NCI-H1417 (cell line): ENCODE measurements around the gene DIABLO.
"Not testable (repeated sequence)": the region's sequence is repeated elsewhere in the genome, so short reads cannot be mapped to it uniquely, and the experiment has no call there.

Experiments used
- DNase-seq, 3 experiments: peaks; one replicate each; lab custom pipeline; 2025; lab: John Stamatoyannopoulos, UW

The DIABLO gene

DNA sequence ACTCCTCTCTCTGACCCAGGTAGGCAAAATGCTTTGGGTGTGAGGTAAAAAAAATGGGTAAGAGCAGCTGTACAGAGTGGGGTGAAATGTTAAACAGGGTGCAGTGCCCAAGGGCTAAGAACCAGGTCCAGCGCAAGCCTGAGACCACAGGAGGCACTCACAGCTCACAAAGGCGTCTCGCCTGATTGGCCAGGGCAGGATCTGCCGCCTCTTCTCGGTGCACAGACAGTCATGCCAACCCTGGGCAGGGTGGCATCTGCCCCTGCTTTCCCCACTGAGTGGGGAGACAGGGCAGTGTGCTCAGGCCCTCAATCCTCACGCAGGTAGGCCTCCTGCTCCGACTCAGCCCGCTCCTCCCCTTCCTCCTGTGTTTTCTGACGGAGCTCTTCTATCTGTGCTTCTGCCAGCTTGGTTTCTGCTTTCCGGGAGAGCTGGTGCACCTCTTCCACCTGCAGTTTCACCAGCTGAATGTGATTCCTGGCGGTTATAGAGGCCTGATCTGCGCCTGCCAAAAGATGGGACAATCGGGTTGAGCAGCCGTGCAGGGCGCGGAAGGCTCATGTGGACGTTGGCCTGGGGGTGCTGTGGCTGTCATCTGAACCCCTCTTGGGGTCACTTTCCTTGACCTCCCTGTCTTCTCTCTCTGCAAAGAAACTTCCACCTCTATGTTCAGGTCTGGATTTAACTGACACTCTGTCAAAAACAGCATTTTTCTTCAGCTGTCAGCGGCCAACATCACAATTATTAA lies 17.6 kb downstream of the DIABLO start:
- no peak for DNase-seq

DNA sequence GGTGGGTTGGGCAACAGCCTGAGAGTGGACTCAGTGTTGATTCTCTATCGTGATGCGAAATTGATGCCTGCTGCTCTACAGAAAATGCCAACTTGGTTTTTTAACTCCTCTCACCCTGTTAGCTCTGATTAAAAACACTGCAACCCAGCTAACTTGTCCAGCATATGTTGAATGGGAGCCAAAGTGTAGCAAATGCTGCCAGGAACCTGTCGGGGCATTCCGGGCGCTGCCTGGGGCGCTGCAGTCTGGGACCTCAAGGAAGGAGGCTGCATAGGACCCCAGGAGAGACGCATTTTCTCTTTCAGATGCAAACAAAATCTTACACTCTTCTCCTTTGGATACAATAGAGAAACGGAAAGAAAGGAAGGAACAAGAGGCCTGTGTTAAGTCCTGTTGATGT lies 18.5 kb downstream of the DIABLO start:
- DNase-seq = no peak

DNA sequence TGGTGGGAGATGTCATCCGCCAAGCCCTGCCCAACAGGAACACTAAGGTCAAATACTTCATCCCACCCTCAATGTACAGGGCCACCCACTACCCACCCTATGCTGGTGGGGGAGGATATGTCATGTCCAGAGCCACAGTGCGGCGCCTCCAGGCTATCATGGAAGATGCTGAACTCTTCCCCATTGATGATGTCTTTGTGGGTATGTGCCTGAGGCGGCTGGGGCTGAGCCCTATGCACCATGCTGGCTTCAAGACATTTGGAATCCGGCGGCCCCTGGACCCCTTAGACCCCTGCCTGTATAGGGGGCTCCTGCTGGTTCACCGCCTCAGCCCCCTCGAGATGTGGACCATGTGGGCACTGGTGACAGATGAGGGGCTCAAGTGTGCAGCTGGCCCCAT lies 18.9 kb downstream of the DIABLO start:
- DNase-seq = no peak

DNA sequence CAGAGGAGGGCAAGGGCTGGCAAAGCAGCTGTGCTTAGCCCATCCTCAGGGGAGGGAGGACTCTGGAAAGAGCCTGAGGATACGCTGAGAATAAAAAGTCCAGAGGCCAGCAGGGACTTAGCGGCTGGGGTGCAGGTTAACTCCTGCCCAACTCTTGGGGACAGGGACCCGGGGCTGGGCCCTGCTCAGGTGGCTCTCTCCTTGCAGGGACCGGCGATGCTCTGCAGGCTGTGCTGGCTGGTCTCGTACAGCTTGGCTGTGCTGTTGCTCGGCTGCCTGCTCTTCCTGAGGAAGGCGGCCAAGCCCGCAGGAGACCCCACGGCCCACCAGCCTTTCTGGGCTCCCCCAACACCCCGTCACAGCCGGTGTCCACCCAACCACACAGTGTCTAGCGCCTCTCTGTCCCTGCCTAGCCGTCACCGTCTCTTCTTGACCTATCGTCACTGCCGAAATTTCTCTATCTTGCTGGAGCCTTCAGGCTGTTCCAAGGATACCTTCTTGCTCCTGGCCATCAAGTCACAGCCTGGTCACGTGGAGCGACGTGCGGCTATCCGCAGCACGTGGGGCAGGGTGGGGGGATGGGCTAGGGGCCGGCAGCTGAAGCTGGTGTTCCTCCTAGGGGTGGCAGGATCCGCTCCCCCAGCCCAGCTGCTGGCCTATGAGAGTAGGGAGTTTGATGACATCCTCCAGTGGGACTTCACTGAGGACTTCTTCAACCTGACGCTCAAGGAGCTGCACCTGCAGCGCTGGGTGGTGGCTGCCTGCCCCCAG lies 19.6 kb downstream of the DIABLO start:
- no peak for DNase-seq

DNA sequence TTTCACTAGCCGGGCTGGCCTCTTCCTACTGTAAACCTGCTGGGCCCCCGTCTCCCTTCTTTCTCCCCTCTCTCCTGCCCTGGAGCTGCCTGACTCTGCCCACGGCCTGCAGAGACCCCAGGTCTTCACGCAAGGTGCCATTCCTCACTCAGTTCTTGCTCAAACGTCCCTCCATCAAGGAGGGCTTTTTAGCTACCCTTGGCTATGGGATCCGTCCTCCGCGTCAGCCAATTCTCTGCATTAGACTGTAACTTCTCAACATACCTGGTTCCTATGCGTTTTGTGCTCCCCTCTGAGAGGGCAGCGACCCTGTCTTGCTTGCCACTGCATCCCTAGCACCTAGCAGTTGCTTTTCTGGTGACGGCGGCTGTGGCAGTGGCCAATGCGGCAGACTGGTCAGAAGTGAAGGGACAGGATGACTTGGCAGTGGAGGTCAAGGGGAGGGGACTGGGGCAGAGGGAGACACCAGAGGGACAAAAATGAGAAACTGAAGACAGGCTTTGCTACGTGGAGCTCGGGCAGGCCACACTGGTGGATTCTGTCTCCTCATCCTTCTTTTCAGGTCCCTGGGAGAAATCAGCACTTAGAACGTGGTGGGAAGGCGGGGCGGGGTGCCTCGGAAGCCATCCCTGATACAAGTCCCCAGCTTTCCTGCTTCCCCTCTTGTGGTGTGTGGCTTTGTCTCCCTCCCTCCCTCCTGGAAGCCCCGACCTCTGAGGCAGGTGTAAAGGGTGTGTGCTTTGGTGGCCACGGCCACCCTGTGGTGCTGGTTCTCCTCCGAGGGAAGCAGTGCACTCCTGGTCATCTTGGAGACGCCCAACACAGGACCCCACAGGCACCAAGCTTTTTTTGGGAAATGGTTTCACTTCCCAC lies 20.6 kb downstream of the DIABLO start:
- DNase-seq = peak in 1 of 3 experiments; percentile 35

DNA sequence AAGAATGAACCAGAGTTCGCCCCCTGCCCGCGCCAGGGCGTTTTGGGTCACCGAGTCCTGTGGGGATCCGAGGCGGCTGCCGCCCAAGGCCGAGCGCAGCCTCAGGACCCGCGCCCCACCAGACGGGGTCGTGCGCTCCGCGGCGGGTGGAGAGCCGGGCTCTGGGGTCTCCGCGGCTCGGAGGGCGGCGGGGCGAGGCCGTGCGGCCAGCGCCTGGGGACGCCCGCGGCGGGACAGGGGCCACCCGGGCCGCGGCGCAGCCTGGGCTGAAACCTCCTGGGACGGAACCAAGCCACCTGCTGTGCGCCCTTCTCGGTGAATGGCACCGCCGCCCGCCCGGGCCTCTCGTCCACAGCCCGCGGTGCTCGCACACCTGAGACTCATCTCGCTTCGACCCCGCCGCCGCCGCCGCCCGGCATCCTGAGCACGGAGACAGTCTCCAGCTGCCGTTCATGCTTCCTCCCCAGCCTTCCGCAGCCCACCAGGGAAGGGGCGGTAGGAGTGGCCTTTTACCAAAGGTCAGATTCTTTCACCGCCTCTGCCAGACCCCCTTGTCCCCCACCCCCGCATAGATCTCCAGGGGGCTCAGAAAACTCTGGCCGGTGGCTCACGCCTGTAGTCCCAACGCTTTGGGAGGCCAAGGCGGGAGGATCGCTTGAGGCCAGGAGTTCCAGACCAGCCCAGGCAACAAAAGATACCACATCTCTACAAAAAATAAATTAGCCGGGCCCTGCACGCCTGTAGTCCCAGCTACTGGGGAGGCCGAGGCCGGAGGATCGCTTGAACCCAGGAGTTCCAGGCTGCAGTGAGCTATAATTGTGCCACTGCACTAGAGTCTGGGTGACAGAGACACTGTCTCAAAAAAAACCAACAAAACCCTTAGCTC lies 21.4 kb downstream of the DIABLO start:
- peak in 2 of 3 experiments; percentile 63 to 75 for DNase-seq

DNA sequence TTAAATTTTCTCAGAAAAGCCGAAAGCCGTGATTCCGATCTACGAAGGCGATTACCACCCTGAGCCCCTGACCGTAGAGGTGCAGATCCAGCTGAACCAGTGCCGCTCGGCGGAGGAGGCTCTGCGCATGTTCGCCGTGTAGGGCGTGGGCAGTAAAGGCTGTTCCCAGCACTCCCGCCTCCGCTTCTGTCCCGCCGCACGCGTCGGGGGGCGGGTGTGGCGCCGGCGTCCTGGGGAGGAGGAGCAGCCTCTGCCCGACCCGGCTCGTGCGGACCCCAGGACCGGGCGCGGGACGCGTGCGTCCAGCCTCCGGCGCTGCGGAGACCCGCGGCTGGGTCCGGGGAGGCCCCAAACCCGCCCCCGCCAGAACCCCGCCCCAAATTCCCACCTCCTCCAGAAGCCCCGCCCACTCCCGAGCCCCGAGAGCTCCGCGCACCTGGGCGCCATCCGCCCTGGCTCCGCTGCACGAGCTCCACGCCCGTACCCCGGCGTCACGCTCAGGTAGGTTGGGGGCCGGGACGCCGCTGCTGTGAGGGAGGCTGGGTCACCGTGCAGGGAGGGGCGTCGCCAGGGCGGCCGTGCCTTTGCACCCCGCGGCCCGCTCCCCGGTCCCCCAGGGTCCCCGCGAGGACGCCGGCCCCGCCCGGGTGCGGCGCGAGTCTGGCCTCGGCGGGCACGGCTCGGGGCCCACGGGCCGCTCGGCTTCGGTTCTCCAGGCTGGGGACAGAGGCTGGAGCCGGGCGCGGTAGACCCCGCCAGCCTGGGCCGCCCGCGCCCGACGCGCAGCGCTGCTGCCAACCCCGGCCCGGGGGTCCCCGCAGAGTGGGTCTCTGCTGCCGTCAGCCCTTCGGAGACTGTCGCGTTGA lies 22.3 kb downstream of the DIABLO start, which contains the start of gene B3GNT4:
TSS of gene B3GNT4 (plus strand) at position 409 of the 866 bp plus-strand sequence. CDS start 910 bp downstream, outside the sequence.
- DNase-seq = peak; percentile 82 to 91 (median 86)

DNA sequence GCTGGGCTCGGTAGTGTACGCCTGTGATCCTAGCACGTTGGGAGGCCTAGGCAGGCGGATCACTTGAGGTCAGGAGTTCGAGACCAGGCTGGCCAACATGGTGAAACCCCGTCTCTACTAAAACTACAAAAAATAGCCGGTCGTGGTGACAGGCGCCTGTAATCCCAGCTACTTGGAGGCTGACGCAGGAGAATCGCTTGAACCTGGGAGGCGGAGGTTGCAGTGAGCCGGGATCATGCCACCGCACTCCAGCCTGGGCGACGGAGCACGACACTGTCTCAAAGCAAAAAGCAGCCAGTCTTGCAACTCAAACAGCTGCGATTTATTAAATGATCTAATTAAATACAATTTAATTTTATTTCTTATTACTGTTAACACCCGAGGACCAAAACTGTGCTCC lies 23.0 kb downstream of the DIABLO start:
- not testable (repeated sequence) for DNase-seq

DNA sequence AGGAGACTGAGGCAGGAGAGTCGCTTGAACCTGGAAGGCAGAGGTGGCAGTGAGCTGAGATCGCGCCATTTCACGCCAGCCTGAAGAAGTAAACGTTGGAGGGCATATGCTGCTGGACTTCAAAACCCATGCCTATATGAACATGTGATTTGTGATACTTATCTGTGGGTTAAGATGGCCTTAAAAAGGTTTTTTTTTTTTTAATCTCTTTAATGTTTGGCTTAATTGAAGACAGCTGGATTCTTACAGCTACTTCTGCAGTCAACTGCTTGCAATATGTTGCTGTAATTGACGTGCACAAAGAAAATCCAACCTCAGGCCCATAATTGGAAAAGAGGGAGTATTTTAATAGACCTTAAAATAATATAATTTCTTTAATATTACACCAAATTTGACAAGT lies 23.8 kb downstream of the DIABLO start:
- no peak for DNase-seq

DNA sequence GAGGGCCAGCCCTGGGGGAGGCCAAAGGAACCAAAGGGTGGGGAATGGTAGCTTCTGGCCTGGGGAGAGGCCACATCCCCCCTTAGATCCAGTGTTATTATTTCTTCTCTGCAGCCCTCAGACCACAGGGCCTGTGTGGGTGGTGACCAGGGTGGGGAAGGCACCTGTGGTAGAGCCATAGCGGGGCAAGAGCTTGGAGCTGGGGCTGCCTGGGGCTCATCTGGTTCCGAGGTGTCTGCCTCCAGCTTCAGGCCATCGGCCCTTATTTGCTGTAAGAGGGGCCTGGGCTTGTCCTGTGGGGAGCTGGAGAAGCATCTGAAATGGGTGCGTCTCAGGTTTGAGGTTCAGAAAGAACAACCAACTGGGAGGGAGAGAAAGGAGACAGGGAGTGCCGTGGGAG lies 24.5 kb downstream of the DIABLO start:
- no peak for DNase-seq

DNA sequence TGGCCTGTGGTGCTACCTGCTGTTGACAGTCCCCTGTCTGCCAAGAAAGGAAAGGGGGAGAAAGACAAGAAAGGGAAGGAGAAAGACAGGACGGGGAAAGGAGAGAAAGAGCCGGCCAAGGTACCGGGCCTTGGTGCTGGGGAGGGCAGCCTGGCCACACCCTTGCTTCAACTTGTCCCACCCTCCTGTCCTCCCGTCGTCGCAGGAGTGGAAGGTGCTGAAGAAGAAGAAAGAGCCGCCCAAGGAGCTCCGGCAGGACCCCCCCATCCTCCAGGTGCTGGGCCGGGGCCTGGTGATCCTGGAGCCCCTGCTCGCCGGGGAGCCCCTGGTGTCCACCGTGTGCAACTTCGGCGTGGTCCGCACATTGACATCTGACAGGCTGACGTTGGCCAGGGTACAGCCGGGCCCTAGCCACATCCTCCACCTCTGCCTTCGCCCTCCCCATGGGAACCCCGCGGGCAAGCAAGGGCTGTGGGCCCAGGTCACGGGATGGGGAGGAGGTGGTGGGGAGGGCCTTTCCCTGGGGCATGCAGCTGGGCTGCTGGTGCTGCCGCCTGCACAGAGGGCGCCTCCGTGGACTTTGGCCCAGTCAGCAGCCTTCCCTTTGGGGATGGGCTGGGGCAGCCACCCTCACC lies 25.2 kb downstream of the DIABLO start:
- DNase-seq = no peak

DNA sequence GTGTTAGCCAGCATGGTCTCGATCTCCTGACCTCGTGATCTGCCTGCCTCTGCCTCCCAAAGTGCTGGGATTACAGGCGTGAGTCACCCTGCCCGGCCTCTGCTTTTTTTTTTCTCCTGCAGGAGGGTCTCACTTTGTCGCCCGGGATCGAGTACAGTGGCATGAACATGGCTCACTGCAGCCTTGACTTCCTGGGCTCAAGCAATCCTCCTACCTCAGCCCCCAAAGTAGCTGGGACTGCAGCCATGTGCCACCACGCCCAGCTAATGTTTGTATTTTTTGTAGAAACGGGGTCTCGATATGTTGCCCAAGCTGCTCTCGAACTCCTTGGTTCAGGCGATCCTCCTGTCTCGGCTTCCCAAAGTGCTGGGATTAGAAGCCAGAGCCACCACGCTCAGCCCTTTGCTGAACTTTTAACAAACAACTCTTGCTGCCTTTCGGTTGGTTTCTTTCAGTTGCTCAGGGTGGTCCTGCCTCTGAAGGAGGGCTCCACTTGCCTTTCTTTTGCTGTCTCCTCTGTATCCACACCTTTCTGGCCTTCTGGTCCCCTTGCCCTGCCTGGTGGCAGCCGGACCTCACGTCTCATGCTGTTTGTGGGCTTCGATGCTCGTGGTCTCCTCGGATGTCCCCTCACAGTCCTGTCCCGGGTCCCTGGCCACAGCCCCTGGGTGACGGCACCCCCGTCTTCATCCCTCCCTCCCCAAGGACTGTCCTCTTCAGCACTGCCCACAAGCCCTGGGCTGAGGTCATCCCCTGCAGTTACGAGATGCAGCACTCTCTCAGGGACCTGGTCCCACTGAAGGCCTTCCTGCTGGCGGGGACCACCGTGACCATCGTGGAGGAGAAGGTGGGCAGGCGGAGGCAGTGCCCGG lies 26.1 kb downstream of the DIABLO start:
- DNase-seq = no peak

DNA sequence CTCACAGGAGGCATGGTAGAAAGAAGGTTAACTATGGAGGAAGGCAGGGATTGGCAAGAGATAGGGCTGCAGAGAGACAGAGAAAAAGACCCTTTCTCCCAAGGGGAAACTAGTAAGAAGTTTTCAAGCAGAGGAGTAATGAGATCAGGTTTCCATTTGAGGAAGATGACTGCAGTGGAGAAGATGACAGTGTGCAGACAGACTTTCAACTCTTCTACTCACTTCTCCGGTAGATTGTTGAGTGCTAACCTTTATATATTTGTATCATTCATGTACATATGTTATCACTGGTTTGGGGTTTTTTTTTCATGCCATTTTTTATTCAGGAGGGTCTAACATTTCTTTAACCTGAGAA lies 28.3 kb downstream of the DIABLO start:
- DNase-seq = no peak

DNA sequence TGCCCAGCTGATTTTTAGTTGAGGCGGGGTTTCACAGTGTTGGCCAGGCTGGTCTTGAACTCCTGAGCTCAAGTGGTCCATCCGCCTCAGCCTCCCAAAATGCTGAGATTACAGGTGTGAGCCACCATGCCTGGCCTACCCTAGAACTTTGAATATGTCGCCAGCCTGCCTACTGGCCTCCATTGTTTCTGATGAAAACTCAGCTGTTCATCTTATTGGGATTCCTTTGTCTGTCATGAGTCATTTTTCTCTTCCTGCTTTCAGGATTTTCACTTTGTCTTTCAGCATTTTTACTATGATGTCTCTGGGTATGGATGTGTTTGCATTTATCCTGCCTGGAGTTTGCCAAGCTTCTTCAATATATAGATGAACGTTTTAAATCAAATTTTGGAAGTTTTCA lies 30.4 kb downstream of the DIABLO start:
- DNase-seq = no peak

DNA sequence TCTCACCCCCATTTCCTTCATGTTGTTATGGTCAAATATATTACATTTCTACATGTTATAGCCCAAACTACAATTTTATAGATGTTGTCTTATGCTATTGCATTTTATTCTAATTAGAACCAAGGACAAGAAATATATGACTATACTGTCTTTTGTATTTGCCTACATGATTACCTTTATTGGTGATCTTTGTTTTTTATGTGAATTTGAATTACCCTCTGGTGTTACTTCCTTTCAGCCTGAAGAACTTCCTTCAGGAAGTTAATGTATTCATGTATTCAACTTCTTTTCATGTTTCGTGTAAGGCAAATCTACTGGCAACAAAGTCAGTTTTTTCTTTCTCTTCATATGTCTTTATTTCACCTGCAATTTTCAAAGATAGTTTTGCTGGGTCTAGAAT lies 31.0 kb downstream of the DIABLO start:
- no peak for DNase-seq

DNA sequence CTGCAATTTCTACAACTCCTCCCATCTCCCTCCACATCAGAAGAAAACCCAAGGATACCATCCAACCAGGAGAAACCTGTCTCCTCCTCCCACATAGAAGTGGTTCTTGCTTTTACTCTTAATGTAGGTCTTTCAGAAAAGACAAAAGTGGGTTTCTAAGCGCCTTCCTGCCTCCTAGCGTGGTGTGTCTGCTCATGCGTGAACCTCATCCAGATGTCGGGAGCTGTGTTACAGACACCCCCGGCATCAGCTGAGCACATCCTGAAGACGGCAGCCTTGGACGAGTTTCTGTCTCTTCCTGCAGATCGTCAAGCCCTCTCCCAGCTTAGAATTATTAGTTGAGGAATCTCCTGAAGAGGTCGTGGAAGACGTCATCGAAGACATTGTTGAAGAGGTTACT lies 33.4 kb downstream of the DIABLO start:
- DNase-seq = no peak

DNA sequence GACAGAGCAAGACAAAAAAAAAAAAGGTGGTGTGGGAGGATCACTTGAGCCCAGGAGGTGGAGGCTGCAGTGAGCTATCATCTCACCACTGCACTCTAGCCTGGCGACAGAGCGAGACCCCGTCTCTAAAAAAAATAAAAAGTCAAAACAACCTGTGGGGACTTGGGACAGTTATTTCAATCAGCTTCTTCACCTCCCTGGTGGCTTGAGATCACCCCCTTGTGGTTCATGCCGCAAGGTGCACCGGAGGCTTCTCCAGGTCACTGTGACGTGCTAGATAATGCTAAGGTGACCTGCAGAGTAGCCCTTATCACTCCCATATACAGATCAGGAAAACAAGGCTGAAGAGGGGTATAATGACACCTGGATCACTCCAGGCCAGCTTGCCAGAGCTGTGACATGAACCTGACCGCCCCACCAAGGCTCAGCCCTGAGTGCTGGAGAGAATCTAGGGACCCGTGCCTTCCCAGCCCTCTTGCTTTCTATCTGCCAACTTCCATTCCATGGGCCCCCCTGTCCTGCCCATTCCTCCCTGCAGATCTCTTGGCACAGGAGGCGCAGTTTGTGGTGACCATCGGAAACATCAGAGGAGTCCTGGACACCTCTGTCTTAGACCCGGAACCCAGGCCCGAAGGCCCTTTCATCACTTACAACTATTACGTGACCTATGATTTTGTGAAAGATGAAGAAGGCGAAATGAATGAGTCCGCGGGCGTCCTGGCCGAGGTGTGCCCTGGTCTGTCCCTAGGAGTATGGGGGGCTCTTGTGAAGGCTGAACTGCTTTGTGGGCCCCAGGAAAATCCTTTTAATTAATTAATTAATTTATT lies 34.8 kb downstream of the DIABLO start:
- DNase-seq = peak; percentile 42 to 76 (median 68)
